GM21367 (cell line): ENCODE results near the gene TMCC3.
"Not testable (repeated sequence)": the region's sequence is repeated elsewhere in the genome, so short reads cannot be mapped to it uniquely, and the experiment has no call there.

Experiments
- ATAC-seq: cut with Tn5 transposase; IDR thresholded peaks from one replicate; pipeline ENCODE4 v1.9.1; 2021; ENCODE audit not compliant: unreplicated experiment

Gene TMCC3

DNA sequence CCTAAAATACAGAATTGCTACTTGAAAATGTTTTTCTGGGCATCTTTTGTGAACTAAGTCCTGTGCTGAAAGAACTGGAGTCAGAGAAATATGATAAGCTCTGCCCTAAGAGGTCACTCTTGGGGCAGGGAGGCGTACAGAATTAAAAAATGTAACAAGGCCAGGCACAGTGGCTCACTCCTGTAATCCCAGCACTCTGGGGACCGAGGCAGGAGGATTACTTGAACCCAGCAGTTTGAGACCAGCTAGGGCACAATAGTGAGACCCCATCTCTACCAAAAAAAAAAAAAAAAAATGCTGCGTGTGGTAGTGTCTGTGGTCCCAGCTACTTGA is 46.0 kb downstream of the TMCC3 start:
- no peak for ATAC-seq

- ATAC-seq: no peak
These were observed 46.7 kb downstream of the TMCC3 start for GRCh38 chr12:94603434-94604365.

GRCh38 chr12:94602024-94602423 is 48.3 kb downstream of the TMCC3 start:
- no peak for ATAC-seq

GRCh38 chr12:94601307-94601706 is 49.0 kb downstream of the TMCC3 start:
- ATAC-seq: not testable (repeated sequence)

DNA sequence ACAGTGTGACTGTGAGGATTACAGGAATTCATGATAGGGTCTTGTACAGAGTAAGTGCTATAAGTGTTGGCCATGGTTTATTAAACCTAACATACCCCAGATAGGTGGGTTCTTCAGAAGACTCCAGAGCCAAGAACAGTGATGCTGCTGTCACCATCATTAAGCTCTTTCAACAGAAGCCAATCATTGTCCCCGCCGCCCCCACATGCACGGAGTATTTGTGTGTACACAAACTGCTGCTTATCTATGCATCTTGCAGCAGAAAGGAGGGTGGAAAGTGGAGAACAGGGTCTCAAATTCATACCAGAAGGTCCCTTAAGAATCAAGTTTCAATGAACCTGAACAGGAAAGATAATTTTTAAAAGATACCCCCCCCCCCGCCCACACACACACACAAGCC is 51.2 kb downstream of the TMCC3 start:
- no peak for ATAC-seq

DNA sequence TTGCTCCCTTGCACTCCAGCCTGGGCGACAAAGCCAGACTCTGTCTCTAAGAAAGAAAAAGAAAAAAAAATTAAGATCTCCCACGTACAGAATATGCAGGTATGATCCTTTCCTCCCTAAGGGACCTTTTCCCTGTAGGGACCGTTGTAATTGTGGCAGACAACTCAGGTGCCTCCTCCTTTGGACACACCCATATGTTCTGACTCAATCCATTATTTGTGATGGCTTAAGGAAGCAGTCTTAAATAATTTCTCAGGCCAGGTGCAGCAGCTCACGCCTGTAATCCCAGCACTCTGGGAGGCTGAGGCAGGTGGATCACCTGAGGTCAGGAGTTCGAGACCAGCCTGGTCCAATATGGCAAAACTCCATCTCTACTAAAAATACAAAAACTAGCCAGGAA is 53.1 kb downstream of the TMCC3 start:
- no peak for ATAC-seq

DNA sequence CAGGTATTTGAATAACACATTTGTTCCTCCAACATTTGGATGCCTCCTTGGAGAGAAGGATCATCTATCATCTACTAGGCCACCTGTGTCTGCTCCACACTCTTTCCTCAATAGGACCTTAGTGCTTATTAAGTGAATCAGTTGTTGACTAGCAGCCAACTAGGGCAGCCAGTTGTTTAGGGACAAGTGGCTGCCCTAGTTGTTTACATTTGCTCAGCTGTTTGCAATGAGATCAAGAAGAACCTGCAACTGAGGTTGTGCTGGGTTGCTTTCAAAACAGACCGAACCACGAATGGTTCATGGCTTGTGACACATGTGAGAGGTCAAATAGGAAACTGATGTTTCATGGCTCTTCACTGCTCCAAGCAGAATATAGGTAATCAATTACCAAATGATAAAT is 53.8 kb downstream of the TMCC3 start:
- ATAC-seq: no peak

DNA sequence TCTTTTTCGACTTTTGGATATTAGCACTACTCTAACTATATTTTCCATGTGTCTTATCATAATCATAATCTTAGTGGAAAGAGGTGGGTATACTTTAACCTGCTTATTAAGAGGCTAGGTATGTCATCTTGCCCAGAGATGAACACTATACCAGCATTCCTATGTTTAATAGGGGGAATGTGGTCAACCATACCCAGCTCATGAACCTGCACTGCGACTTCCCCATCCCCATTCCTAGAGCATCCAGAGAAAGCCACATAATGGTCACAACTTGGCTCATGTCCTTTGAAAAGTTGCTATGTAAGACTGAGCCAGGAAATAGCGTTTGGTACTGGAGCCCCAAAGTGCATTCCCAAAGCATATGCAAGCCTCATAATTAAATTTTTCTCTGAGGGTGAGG is 55.2 kb downstream of the TMCC3 start:
- ATAC-seq: no peak

- ATAC-seq: no peak
These were observed 55.9 kb downstream of the TMCC3 start for GRCh38 chr12:94594443-94594825.

- ATAC-seq: peak; percentile 50
These were observed 56.4 kb downstream of the TMCC3 start for GRCh38 chr12:94593822-94594442.

DNA sequence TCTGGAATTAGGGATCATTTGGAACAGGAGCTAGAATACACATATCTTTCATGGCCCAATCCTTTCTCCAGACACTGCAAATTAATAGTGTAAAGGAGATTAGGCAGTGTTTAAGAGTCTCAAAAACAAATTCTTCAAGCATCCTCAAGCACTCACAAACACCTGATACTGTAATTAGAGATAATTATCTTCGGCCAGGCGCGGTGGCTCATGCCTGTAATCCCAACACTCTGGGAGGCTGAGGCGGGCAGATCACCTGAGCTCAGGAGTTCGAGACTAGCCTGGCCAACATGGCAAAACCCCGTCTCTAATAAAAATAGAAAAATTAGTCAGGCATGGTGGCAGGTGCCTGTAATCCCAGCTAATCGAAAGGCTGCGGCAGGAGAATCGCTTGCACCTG is 57.6 kb downstream of the TMCC3 start:
- ATAC-seq: not testable (repeated sequence)

- ATAC-seq: no peak
These were observed 58.3 kb downstream of the TMCC3 start for GRCh38 chr12:94592080-94592479.

GRCh38 chr12:94590428-94590827 is 59.9 kb downstream of the TMCC3 start:
- no peak for ATAC-seq

- ATAC-seq: no peak
These were observed 60.8 kb downstream of the TMCC3 start for GRCh38 chr12:94589591-94590001.

DNA sequence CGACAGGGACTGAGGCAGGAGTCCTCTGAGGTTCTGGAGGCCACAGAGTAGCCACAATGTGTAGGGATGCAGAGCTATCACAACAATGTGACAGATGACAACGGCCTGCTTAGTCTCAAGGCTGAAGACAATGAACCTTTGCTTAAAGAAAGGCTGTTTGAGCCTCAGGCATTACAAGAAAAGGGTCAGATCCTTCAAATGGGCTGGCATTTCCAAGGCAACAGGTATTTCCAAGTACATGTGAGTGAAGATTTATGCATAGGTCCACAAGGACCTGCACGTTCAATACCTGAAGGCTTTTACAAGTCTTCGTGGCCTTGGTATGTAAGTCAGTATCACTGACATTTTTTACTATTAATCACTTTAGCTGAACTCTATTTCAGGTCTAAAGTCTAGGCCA is 62.0 kb downstream of the TMCC3 start:
- ATAC-seq: no peak

DNA sequence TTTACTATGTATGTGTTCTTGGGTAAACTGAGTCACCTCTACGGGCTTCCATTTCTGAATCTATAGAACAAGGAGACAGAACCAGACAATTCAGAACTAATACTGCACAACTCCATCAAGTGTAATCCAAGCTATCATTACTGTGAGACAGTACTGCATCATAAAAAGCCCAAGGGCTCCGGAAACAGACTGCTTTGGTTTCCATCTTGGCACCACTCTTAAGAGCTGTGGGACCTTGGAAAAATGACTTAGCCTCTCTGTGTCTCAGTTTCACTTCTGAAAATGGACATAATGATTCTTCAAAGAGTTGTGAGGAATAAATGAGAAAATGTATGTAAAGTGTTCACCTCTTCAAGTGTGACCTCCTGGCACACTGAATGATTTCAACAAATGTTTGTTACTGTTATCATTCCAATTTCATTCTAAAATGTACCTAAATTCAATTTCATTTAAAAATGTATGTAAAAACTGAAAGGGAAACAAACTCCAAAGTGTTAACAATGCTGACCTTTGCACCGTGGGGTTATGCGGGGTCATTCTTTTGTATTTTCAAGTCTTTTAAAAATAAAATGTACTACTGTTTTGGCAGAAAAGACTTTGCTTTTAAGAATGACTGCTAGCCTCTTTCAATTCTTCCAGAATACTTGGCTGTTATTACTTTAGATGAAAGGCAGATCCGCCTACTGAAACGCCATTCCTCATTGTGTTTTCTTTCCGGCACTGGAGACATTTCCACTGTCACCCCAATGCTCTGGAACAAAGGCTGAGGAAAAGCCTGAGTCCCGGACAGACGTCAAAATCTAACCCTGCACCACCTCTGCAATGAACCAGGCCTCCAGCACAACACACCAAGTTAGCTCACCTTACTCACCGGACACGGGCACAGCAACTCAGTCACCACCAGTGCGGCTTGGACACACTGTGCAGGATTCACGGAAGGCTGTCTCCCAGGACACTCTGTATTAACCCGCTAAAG is 62.8 kb downstream of the TMCC3 start:
- no peak for ATAC-seq

DNA sequence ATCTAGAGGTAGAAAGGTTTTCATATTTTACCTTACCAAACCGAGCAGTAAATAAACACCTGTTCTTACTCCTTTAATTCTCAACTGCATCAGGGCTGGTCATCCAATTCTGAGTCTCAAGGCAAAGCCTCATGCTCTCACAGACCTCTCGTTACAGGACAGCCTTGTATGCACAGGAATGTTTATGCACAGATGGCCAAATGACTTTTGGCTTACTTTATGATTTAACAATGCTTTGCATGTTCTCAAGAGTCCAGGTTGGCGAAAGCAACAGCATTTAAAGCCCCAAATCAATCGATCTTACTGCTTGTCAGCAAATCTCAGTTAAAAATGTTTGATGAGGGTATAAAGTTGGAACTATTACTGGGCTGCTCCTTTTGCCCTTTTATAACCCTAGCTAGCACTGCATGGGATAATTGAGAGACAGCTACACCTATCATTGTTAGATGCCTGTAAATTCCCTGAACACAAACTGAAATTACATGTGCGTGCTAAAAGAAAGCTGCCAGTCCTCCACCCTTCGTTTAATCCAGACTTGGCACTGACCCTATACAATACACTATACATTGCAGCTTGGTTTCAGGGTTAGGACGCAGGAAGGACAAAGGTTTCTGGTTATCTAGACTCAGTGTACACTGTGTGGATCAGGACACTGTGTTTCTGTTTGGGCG is 63.6 kb downstream of the TMCC3 start:
- ATAC-seq: no peak

DNA sequence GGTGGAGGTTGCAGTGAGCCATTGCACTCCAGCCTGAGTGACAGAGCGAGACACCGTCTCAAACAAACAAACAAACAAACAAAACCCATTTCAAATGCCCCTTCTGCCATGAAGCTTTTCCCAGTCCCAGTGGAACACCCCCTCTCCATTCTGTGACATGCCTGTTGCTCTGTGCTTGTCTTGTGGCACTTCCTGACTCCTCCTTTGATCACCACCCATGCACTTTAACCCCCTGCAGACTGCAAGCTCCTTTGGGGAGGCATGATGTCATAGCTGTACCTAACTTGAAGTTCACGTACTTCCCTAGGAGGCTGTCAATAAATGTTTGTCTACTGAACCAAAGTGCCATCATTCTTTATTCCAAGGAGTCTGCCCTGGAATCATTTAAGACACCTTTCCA is 64.7 kb downstream of the TMCC3 start:
- no peak for ATAC-seq

GRCh38 chr12:94584377-94584776 is 66.0 kb downstream of the TMCC3 start:
- no peak for ATAC-seq

DNA sequence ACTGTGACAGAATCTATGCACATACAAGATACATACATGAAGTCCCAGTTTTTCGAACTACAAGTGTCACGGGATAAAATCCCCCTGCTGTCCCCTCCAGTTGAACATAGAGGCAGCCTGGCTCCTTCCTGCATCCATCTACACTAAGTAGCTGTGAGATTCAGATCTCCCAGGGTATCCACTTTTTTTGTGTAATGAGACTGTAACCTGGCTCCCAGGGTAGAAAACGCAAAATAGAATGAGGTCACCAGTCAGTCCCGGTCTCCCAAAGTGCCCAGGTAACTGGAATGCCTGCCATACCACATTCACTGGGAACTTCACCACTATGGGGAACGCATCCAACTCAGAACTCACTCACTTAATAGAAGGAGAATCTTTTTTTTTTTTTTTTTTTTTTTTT is 67.8 kb downstream of the TMCC3 start:
- no peak for ATAC-seq
